Measurements from ENCODE around the gene HTR4. TPM values are rescaled to one million over a fixed set of nuclear protein-coding genes. Genes with fewer than 3 reads are reported as not detected.

Gene HTR4
- total RNA-seq, 1 experiment from 2014 or later = not detected

GRCh38 chr5:148699028-148699427, 44.7 kb upstream of the HTR4 start:
- no peaks in the 10 kb centered on the region for H3K36me3 Mint-ChIP-seq (ENCODE audit: insufficient read depth in 1 of 3, low read depth in 3 of 3)
- no peak overlapping the region for H3K4me3 Mint-ChIP-seq
- no peak overlapping the region for H2BK15ac ChIP-seq (ENCODE audit: low read depth, low read length)
- no peak overlapping the region for H3K27ac ChIP-seq (ENCODE audit: insufficient read length, low read depth, low read length)
- no peaks in the 10 kb centered on the region for H3K9me3 ChIP-seq (ENCODE audit: control insufficient read depth, low read depth, low read length)
- TF ChIP-seq, protein P1, sequence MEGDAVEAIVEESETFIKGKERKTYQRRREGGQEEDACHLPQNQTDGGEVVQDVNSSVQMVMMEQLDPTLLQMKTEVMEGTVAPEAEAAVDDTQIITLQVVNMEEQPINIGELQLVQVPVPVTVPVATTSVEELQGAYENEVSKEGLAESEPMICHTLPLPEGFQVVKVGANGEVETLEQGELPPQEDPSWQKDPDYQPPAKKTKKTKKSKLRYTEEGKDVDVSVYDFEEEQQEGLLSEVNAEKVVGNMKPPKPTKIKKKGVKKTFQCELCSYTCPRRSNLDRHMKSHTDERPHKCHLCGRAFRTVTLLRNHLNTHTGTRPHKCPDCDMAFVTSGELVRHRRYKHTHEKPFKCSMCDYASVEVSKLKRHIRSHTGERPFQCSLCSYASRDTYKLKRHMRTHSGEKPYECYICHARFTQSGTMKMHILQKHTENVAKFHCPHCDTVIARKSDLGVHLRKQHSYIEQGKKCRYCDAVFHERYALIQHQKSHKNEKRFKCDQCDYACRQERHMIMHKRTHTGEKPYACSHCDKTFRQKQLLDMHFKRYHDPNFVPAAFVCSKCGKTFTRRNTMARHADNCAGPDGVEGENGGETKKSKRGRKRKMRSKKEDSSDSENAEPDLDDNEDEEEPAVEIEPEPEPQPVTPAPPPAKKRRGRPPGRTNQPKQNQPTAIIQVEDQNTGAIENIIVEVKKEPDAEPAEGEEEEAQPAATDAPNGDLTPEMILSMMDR (conservative IDR thresholded peaks at IDR 0.05) = no peak
- H3K9ac ChIP-seq (ENCODE audit: extremely low read depth, insufficient read length, low read length) = no peak overlapping the region
- H3K4ac ChIP-seq (ENCODE audit: low read depth, low read length) = no peak overlapping the region
- H3K27me3 Mint-ChIP-seq (ENCODE audit: low read depth) = no peaks in the 10 kb centered on the region
- no peak overlapping the region for H3K23ac ChIP-seq (ENCODE audit: insufficient read length, low read depth, low read length)
- H3T11ph ChIP-seq (ENCODE audit: low read length) = no peak overlapping the region
- no peaks in the 10 kb centered on the region; a peak in 1 of 5 replicates for H3K9me3 Mint-ChIP-seq
- DNase-seq = no peak
- no peak overlapping the region for H4K5ac ChIP-seq (ENCODE audit: insufficient read length, low read depth, low read length)
- H3K79me2 ChIP-seq (ENCODE audit: insufficient read depth, low read length) = no peaks in the 10 kb centered on the region
- no peak overlapping the region for H3K18ac ChIP-seq (ENCODE audit: insufficient read length, low read depth, low read length)
- no peak overlapping the region for H4K91ac ChIP-seq (ENCODE audit: insufficient read length, low read depth, low read length)
- H3K79me1 ChIP-seq (ENCODE audit: insufficient read depth, low read depth, low read length, poor library complexity, severe bottlenecking) = no peaks in the 10 kb centered on the region
- no peak overlapping the region for H2AK5ac ChIP-seq (ENCODE audit: insufficient read length, low read length)
- no peak overlapping the region for H2BK20ac ChIP-seq (ENCODE audit: low read depth, low read length, poor library complexity, severe bottlenecking)
- no peak overlapping the region for H2AFZ ChIP-seq (ENCODE audit: low read length)
- H2BK5ac ChIP-seq (ENCODE audit: insufficient read length, low read length) = no peak overlapping the region
- H4K20me1 ChIP-seq (ENCODE audit: control insufficient read depth, insufficient read depth, insufficient read length) = no peaks in the 10 kb centered on the region
- no peak overlapping the region for H3K4me2 ChIP-seq (ENCODE audit: insufficient read depth, insufficient read length, low read length)
- H3K56ac ChIP-seq (ENCODE audit: insufficient read length, low read depth, low read length) = no peak overlapping the region
- H3K27ac Mint-ChIP-seq = no peak overlapping the region
- no peak overlapping the region for H2BK12ac ChIP-seq (ENCODE audit: insufficient read length, low read depth, low read length)
- H3K4me1 ChIP-seq (ENCODE audit: insufficient read depth, low read length) = no peaks in the 10 kb centered on the region
- H2BK120ac ChIP-seq (ENCODE audit: low read depth, low read length, poor library complexity, severe bottlenecking) = no peak overlapping the region
- H4K8ac ChIP-seq (replicated peaks; ENCODE audit: insufficient read length, low read depth, low read length) = no peak overlapping the region
- no peaks in the 10 kb centered on the region for H3K23me2 ChIP-seq (ENCODE audit: insufficient read length, low read depth, low read length, poor library complexity, severe bottlenecking)
- WGBS (ENCODE audit: extremely low coverage, insufficient read length, low lambda C conversion rate) = no CpG with 5 or more reads among the region's 3 CpGs
- no peaks in the 10 kb centered on the region for H3K27me3 ChIP-seq (ENCODE audit: insufficient read depth, low read length)
- H3K14ac ChIP-seq (ENCODE audit: insufficient read depth, low read length) = no peak overlapping the region
- H3K4me1 Mint-ChIP-seq = peaks cover 3 to 4% of the 10 kb centered on the region in 2 experiments; a peak in 1 of 4 replicates
